BLaER1 treated with 17β-estradiol and CSF1 and Interleukin-3, amounts not matched to agents 10 nM and 100 nM (cell line): Measurements from ENCODE around the gene SLC25A38.

Source experiments
- H3K27ac ChIP-seq, 11 experiments: shearing (Covaris generic); formaldehyde crosslinking; 2 replicates each; pipeline ENCODE4 v1.8.1; 2022
- H3K27me3 ChIP-seq, 11 experiments: shearing (Covaris generic); formaldehyde crosslinking; 2 replicates each; pipeline ENCODE4 v1.8.1; 2022
- H3K36me3 ChIP-seq, 11 experiments: shearing (Covaris generic); formaldehyde crosslinking; 2 replicates each; pipeline ENCODE4 v1.8.1; 2022
- H3K4me1 ChIP-seq, 10 experiments: shearing (Covaris generic); formaldehyde crosslinking; 2 replicates each; pipeline ENCODE4 v1.8.1; 2022
- H3K4me2 ChIP-seq, 11 experiments: shearing (Covaris generic); formaldehyde crosslinking; 2 replicates each; pipeline ENCODE4 v1.8.1; 2022
- H3K4me3 ChIP-seq, 10 experiments: shearing (Covaris generic); formaldehyde crosslinking; 2 replicates each; pipeline ENCODE4 v1.8.1; 2022
- H3K9ac ChIP-seq, 11 experiments: shearing (Covaris generic); formaldehyde crosslinking; 2 replicates each; pipeline ENCODE4 v1.8.1; 2022
- H3K9me3 ChIP-seq, 11 experiments: shearing (Covaris generic); formaldehyde crosslinking; replicated peaks in 1 of 11; 2 replicates each; pipeline ENCODE4 v1.8.1; 2022
- H4K20me1 ChIP-seq, 11 experiments: shearing (Covaris generic); formaldehyde crosslinking; 2 replicates each; pipeline ENCODE4 v1.8.1; 2022
- Cebpa-rat ChIP-seq, 11 experiments: shearing (Covaris generic); IDR thresholded peaks; 2 replicates each; pipeline ENCODE4 v1.8.1; 2022

SLC25A38 gene, protein sequence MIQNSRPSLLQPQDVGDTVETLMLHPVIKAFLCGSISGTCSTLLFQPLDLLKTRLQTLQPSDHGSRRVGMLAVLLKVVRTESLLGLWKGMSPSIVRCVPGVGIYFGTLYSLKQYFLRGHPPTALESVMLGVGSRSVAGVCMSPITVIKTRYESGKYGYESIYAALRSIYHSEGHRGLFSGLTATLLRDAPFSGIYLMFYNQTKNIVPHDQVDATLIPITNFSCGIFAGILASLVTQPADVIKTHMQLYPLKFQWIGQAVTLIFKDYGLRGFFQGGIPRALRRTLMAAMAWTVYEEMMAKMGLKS

GRCh38 chr3:39383045-39383880, at the start of gene SLC25A38:
TSS of gene SLC25A38 (plus strand) at chr3:39383370. CDS start at chr3:39383725, 355 bp downstream.
- Histone ChIP-seq H3K27ac (peak within 1 kb of the TSS; percentile 67 to 92 (median 88)), H3K4me1 (peaks cover 32 to 55% (median 47%) of the 10 kb centered on the region in 10 experiments), H3K9ac (peak within 1 kb of the TSS; percentile 83 to 92 (median 87)), H3K4me2 (peak within 1 kb of the TSS; percentile 80 to 97 (median 91)), H4K20me1 (peaks cover 20 to 47% (median 45%) of the 10 kb centered on the region in 11 experiments; a peak in 21 of 22 replicates), H3K9me3 (no peaks in the 10 kb centered on the region), H3K4me3 (peak within 1 kb of the TSS; percentile 75 to 94 (median 84)), H3K27me3 (peaks cover 0 to 19% (median 0%) of the 10 kb centered on the region in 11 experiments; a peak in 3 of 22 replicates), H3K36me3 (peaks cover 0 to 12% (median 6%) of the 10 kb centered on the region in 11 experiments; a peak in 4 of 22 replicates)
- no peak for TF ChIP-seq Cebpa-rat (IDR thresholded peaks at IDR 0.05)

- Histone ChIP-seq H3K4me2 (no peak overlapping the region), H3K27ac (no peak overlapping the region), H3K9ac (no peak overlapping the region)
These were observed 49.6 kb upstream of the SLC25A38 start for GRCh38 chr3:39333607-39334006.

DNA sequence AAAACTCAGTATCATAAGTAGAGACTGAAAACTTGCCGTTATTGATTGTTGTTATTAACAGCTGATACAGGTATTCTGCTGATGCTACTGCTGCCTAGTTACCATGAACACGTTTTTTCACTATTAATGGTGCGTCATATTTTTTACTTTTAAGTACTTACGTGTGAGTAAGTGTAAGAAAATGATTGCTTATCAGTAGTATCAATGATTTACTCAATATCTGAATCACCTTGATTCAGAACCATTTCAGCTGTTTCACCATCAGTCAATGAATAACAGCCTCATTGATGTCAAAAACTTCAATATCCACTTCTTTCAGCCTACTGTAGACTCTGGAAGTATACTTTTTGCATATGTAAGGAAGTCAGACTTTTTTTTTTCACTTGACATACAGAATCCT, 49.0 kb upstream of the SLC25A38 start:
- Histone ChIP-seq H3K27ac (no peak overlapping the region), H3K9me3 (no peaks in the 10 kb centered on the region), H3K9ac (no peak overlapping the region), H3K4me1 (no peaks in the 10 kb centered on the region), H3K36me3 (no peaks in the 10 kb centered on the region), H4K20me1 (no peaks in the 10 kb centered on the region), H3K4me3 (no peak overlapping the region), H3K4me2 (no peak overlapping the region), H3K27me3 (no peaks in the 10 kb centered on the region)
- no peak for TF ChIP-seq Cebpa-rat (IDR thresholded peaks at IDR 0.05)

More at GRCh38 chr3:39333607-39334006, 49.6 kb upstream of the SLC25A38 start:
- no peaks in the 10 kb centered on the region for H4K20me1 ChIP-seq
- H3K4me1 ChIP-seq, result no peaks in the 10 kb centered on the region
- no peak overlapping the region for H3K4me3 ChIP-seq
- H3K27me3 ChIP-seq, result no peaks in the 10 kb centered on the region
- TF ChIP-seq Cebpa-rat (IDR thresholded peaks at IDR 0.05), result no peak
- H3K36me3 ChIP-seq, result no peaks in the 10 kb centered on the region
- no peaks in the 10 kb centered on the region for H3K9me3 ChIP-seq

- no peak overlapping the region for H3K9ac ChIP-seq
- H3K4me2 ChIP-seq, result no peak overlapping the region
- no peak for TF ChIP-seq Cebpa-rat (IDR thresholded peaks at IDR 0.05)
These were observed 45.0 kb upstream of the SLC25A38 start for GRCh38 chr3:39338201-39338600.

DNA sequence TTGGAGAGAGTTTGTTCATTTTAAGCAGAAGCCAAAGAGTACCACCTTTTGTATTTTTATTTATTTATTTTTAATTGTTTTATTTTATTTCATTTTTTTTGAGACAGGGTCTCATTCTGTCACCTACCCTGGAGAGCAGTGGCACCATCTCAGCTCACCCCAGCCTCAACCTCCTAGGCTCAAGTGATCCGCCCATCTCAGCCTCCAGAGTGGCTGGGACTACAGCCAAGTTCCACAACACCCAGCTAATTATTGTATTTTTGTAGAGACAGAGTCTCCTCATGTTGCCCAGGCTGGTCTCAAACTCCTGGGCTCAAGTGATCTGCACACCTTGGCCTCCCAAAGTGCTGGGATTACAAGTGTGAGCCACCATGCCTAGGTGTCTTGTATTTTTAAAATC, 44.1 kb upstream of the SLC25A38 start:
- H3K9me3 ChIP-seq, result no peaks in the 10 kb centered on the region
- H3K4me2 ChIP-seq, result no peak overlapping the region
- no peaks in the 10 kb centered on the region for H4K20me1 ChIP-seq
- no peak overlapping the region for H3K27ac ChIP-seq
- no peak overlapping the region for H3K4me3 ChIP-seq
- no peaks in the 10 kb centered on the region for H3K36me3 ChIP-seq
- H3K4me1 ChIP-seq, result no peaks in the 10 kb centered on the region
- H3K9ac ChIP-seq, result no peak overlapping the region
- no peaks in the 10 kb centered on the region for H3K27me3 ChIP-seq
- TF ChIP-seq Cebpa-rat (IDR thresholded peaks at IDR 0.05), result no peak

More at GRCh38 chr3:39338201-39338600, 45.0 kb upstream of the SLC25A38 start:
- Histone ChIP-seq H3K27me3 (no peaks in the 10 kb centered on the region), H3K36me3 (no peaks in the 10 kb centered on the region), H3K4me3 (no peak overlapping the region), H4K20me1 (no peaks in the 10 kb centered on the region), H3K27ac (no peak overlapping the region), H3K9me3 (no peaks in the 10 kb centered on the region), H3K4me1 (no peaks in the 10 kb centered on the region)

- H3K4me2 ChIP-seq, result no peak overlapping the region
- no peak overlapping the region for H3K9ac ChIP-seq
- no peaks in the 10 kb centered on the region for H3K27me3 ChIP-seq
- no peaks in the 10 kb centered on the region for H3K36me3 ChIP-seq
- no peaks in the 10 kb centered on the region for H3K9me3 ChIP-seq
- no peak overlapping the region for H3K4me3 ChIP-seq
- no peak for TF ChIP-seq Cebpa-rat (IDR thresholded peaks at IDR 0.05)
- H3K4me1 ChIP-seq, result no peaks in the 10 kb centered on the region
- no peak overlapping the region for H3K27ac ChIP-seq
- no peaks in the 10 kb centered on the region for H4K20me1 ChIP-seq
These were observed 40.0 kb upstream of the SLC25A38 start for GRCh38 chr3:39343076-39343717.

- H3K27me3 ChIP-seq, result no peaks in the 10 kb centered on the region
- no peaks in the 10 kb centered on the region for H3K4me1 ChIP-seq
- H4K20me1 ChIP-seq, result no peaks in the 10 kb centered on the region
- H3K27ac ChIP-seq, result no peak overlapping the region
- no peak for TF ChIP-seq Cebpa-rat (IDR thresholded peaks at IDR 0.05)
- no peaks in the 10 kb centered on the region for H3K36me3 ChIP-seq
- no peak overlapping the region for H3K4me3 ChIP-seq
- no peak overlapping the region for H3K9ac ChIP-seq
- H3K4me2 ChIP-seq, result no peak overlapping the region
- H3K9me3 ChIP-seq, result no peaks in the 10 kb centered on the region
These were observed 39.4 kb upstream of the SLC25A38 start for GRCh38 chr3:39343760-39344159.

DNA sequence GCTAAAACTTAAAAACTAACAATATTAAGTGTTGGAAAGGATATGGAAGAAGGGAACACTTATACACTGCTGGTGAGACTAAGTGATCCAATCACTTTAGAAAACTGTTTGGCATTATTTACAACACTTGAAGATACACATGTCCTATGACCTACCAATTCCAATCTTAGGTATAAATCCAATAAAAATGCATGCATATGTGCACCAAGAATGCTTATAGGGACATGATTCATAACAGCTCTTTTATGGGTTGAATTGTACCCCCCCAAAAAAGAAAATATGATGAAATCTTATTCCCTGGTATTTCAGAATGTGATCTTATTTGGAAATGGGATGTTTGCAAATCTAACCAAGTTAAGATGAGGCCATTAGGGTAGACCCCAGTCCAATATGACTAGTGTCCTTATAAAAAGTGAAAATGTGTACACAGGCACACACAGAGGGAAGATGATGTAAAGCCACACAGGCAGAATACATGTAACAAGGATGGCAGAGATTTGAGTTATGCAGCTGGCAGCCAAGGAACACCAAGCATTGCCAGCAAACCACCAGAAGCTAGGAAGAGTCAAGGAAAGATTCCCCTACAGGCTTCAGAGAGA, 38.3 kb upstream of the SLC25A38 start:
- Histone ChIP-seq H3K27ac (no peak overlapping the region), H3K27me3 (no peaks in the 10 kb centered on the region), H3K9ac (no peak overlapping the region), H3K36me3 (no peaks in the 10 kb centered on the region), H3K9me3 (no peaks in the 10 kb centered on the region), H4K20me1 (no peaks in the 10 kb centered on the region), H3K4me1 (peaks cover 0 to 4% (median 2%) of the 10 kb centered on the region in 10 experiments; a peak in 10 of 20 replicates), H3K4me2 (no peak overlapping the region), H3K4me3 (no peak overlapping the region)
- no peak for TF ChIP-seq Cebpa-rat (IDR thresholded peaks at IDR 0.05)
